Skeletal muscle tissue (tissue), 4 donors: Measurements from ENCODE around the gene ZNF366. TPM values are rescaled to one million over a fixed set of nuclear protein-coding genes. Genes with fewer than 3 reads are reported as not detected.
A peak's percentile ranks its signal among the peaks of the same experiment; 100 is the strongest.

ENCODE experiments used
- H3K27ac ChIP-seq: one replicate; pipeline ENCODE4 v1.7.0; 2013; ENCODE audit warnings: mild to moderate bottlenecking, low read depth, low read length, inconsistent platforms
- H3K27me3 ChIP-seq, 3 donors: one replicate each; pipeline ENCODE4 v1.7.0; 2013; ENCODE audit warnings: low read length in 3 of 3; ENCODE audit not compliant: control insufficient read depth in 3 of 3, insufficient read depth in 3 of 3
- H3K36me3 ChIP-seq, 3 donors: one replicate each; pipeline ENCODE4 v1.7.0; 2013; ENCODE audit warnings: low read length in 3 of 3; ENCODE audit not compliant: control insufficient read depth in 3 of 3, insufficient read depth in 3 of 3
- H3K4me1 ChIP-seq, 3 donors: one replicate each; pipeline ENCODE4 v1.7.0; 2013; ENCODE audit warnings: low read length in 3 of 3, mild to moderate bottlenecking in 3 of 3; ENCODE audit not compliant: control insufficient read depth in 3 of 3, insufficient read depth in 3 of 3
- H3K4me3 ChIP-seq, 3 donors: one replicate each; pipeline ENCODE4 v1.7.0; 2013; ENCODE audit warnings: low read length in 3 of 3
- H3K9ac ChIP-seq, 3 donors: one replicate each; pipeline ENCODE4 v1.7.0; 2013; ENCODE audit warnings: low read length in 3 of 3, mild to moderate bottlenecking in 3 of 3, moderate library complexity in 2 of 3, low read depth in 1 of 3
- H3K9me3 ChIP-seq, 3 donors: one replicate each; pipeline ENCODE4 v1.7.0; 2013; ENCODE audit warnings: low read length in 3 of 3; ENCODE audit not compliant: control insufficient read depth in 3 of 3
- total RNA-seq: library from RNA; depleted of rRNA; stranded (reverse); fragments of >200 nt; gene quantifications from one replicate; pipeline ENCODE4 v1.2.3, GENCODE V29; 2014
- donor health status: Osteomylitis.

ZNF366 gene, protein sequence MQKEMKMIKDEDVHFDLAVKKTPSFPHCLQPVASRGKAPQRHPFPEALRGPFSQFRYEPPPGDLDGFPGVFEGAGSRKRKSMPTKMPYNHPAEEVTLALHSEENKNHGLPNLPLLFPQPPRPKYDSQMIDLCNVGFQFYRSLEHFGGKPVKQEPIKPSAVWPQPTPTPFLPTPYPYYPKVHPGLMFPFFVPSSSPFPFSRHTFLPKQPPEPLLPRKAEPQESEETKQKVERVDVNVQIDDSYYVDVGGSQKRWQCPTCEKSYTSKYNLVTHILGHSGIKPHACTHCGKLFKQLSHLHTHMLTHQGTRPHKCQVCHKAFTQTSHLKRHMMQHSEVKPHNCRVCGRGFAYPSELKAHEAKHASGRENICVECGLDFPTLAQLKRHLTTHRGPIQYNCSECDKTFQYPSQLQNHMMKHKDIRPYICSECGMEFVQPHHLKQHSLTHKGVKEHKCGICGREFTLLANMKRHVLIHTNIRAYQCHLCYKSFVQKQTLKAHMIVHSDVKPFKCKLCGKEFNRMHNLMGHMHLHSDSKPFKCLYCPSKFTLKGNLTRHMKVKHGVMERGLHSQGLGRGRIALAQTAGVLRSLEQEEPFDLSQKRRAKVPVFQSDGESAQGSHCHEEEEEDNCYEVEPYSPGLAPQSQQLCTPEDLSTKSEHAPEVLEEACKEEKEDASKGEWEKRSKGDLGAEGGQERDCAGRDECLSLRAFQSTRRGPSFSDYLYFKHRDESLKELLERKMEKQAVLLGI
- total RNA-seq = 1.6 TPM

- H3K36me3 ChIP-seq = no peaks in the 10 kb centered on the region
- peaks cover 48 to 81% (median 70%) of the 10 kb centered on the region in 3 donors for H3K4me1 ChIP-seq
- H3K27ac ChIP-seq = peak within 1 kb of the TSS; percentile 83
- H3K9ac ChIP-seq = peak within 1 kb of the TSS in 2 of 3 donors; percentile 22 to 52
- H3K27me3 ChIP-seq = no peaks in the 10 kb centered on the region
- H3K9me3 ChIP-seq = no peaks in the 10 kb centered on the region
- peak within 1 kb of the TSS; percentile 28 to 61 (median 49) for H3K4me3 ChIP-seq
These were observed at the start of gene ZNF366 for GRCh38 chr5:72507231-72507906. Gene ZNF366, minus strand, starts transcription at chr5:72507410. Its CDS starts 45,914 bp downstream, at chr5:72461496.

GRCh38 chr5:72556351-72557166 lies 49.3 kb upstream of the ZNF366 start:
- Histone ChIP-seq H3K4me3 (peak overlapping the region; percentile 65 to 79 (median 66)), H3K36me3 (no peaks in the 10 kb centered on the region), H3K4me1 (peaks cover 18 to 30% (median 29%) of the 10 kb centered on the region in 3 donors), H3K27ac (peak overlapping the region; percentile 77), H3K9me3 (no peaks in the 10 kb centered on the region), H3K27me3 (no peaks in the 10 kb centered on the region), H3K9ac (peak overlapping the region; percentile 64 to 87 (median 69))

DNA sequence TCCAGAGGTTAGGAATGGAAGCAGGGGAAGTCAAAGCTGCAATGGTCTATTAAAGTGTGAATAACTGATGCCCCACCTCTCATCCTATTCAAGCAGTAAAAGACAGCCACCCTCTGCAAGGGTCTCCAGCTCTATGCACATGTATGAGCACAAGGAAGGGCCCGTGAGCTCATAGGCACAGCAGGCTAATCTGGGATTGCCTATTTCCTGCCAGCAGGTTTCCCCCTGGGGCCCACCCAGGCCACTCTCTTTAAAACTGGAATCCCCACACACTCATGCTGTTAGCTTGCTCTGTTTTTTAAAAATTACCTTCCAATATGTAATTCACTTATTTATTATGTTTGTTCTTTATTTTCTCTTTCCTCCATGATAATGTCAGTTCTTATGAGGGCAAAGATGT lies 48.7 kb upstream of the ZNF366 start:
- Histone ChIP-seq H3K36me3 (no peaks in the 10 kb centered on the region), H3K9me3 (no peaks in the 10 kb centered on the region), H3K27me3 (no peaks in the 10 kb centered on the region), H3K4me1 (peaks cover 18 to 30% (median 29%) of the 10 kb centered on the region in 3 donors), H3K9ac (peak overlapping the region in 2 of 3 donors; percentile 38 to 87), H3K4me3 (peak overlapping the region in 1 of 3 donors; percentile 65), H3K27ac (peak overlapping the region; percentile 77)

- no peak overlapping the region for H3K27ac ChIP-seq
- H3K9me3 ChIP-seq = no peaks in the 10 kb centered on the region
- H3K4me3 ChIP-seq = no peak overlapping the region
- H3K9ac ChIP-seq = no peak overlapping the region
- H3K27me3 ChIP-seq = no peaks in the 10 kb centered on the region
- H3K36me3 ChIP-seq = no peaks in the 10 kb centered on the region
- H3K4me1 ChIP-seq = peaks cover 14 to 24% (median 23%) of the 10 kb centered on the region in 3 donors
These were observed 47.7 kb upstream of the ZNF366 start for GRCh38 chr5:72554897-72555296.

- Histone ChIP-seq H3K27ac (peak overlapping the region; percentile 10), H3K27me3 (no peaks in the 10 kb centered on the region), H3K4me3 (no peak overlapping the region), H3K9ac (no peak overlapping the region), H3K36me3 (no peaks in the 10 kb centered on the region), H3K4me1 (peaks cover 12 to 16% (median 14%) of the 10 kb centered on the region in 3 donors), H3K9me3 (no peaks in the 10 kb centered on the region)
These were observed 44.9 kb upstream of the ZNF366 start for GRCh38 chr5:72552041-72552557.

DNA sequence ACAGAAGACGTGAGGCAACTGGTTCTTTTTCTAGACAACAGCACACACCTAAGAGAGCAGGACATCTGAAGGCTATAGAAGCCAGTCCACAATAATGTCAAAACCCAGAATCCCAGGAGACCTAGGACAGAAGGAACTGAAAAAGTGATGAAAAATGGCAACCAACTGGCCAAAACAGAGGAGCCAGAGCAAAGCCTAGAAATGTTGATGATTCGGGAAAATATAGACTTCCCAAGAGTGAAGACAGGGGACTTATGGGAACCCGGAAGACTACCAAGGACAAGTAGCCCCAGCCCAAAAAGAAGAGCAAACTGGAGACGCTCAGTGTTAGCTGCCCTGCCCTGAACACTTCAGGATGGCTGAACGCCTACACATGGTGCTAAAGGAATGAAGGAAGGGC lies 43.4 kb upstream of the ZNF366 start:
- H3K9me3 ChIP-seq = no peaks in the 10 kb centered on the region
- no peak overlapping the region for H3K4me3 ChIP-seq
- H3K4me1 ChIP-seq = peaks cover 0 to 1% (median 0%) of the 10 kb centered on the region in 3 donors
- H3K9ac ChIP-seq = no peak overlapping the region
- H3K27ac ChIP-seq = no peak overlapping the region
- no peaks in the 10 kb centered on the region for H3K36me3 ChIP-seq
- no peaks in the 10 kb centered on the region for H3K27me3 ChIP-seq

GRCh38 chr5:72543811-72544210 lies 36.6 kb upstream of the ZNF366 start:
- Histone ChIP-seq H3K9ac (no peak overlapping the region), H3K9me3 (no peaks in the 10 kb centered on the region), H3K27me3 (no peaks in the 10 kb centered on the region), H3K4me3 (no peak overlapping the region), H3K4me1 (peaks cover 5 to 16% (median 11%) of the 10 kb centered on the region in 3 donors), H3K36me3 (no peaks in the 10 kb centered on the region), H3K27ac (no peak overlapping the region)

GRCh38 chr5:72543365-72543764 lies 36.2 kb upstream of the ZNF366 start:
- Histone ChIP-seq H3K4me1 (peaks cover 5 to 16% (median 11%) of the 10 kb centered on the region in 3 donors), H3K27me3 (no peaks in the 10 kb centered on the region), H3K36me3 (no peaks in the 10 kb centered on the region), H3K4me3 (no peak overlapping the region), H3K9ac (no peak overlapping the region), H3K27ac (no peak overlapping the region), H3K9me3 (no peaks in the 10 kb centered on the region)

GRCh38 chr5:72542695-72543094 lies 35.5 kb upstream of the ZNF366 start:
- no peaks in the 10 kb centered on the region for H3K9me3 ChIP-seq
- no peaks in the 10 kb centered on the region for H3K36me3 ChIP-seq
- no peak overlapping the region for H3K4me3 ChIP-seq
- no peaks in the 10 kb centered on the region for H3K27me3 ChIP-seq
- H3K9ac ChIP-seq = no peak overlapping the region
- H3K4me1 ChIP-seq = peaks cover 5 to 16% (median 11%) of the 10 kb centered on the region in 3 donors
- H3K27ac ChIP-seq = no peak overlapping the region
